IMR-90 (cell line): Measurements from ENCODE around the gene RNF103. TPM values are rescaled to one million over a fixed set of nuclear protein-coding genes. Genes with fewer than 3 reads are reported as not detected.

Experiments
- ATAC-seq: fragments of 200-7000 bp; cut with Tn5 transposase; 2 replicates; pipeline ENCODE4 v1.9.1; 2020; ENCODE audit warnings: low read depth, mild to moderate bottlenecking, moderate library complexity
- BruUV-seq: library from RNA; stranded (reverse); fragments of 400-500 nt; replicated peaks from 2 replicates; lab custom pipeline; 2021; lab: Mats Ljungman, UMichigan
- CTCF ChIA-PET: fragments of 300-600 bp; formaldehyde crosslinking; extraction: SDS; loops from one replicate; lab custom pipeline; 2021; ENCODE audit warnings: antibody characterized with exemption; lab: Yijun Ruan, JAX
- POLR2A ChIA-PET: fragments of 300-600 bp; sonication (Branson Sonifier 250); formaldehyde crosslinking; loops from one replicate; lab custom pipeline; 2022; ENCODE audit warnings: antibody characterized with exemption; ENCODE audit not compliant: unreplicated experiment; lab: Charles Lee
- DNase-seq: peaks from one replicate; pipeline ENCODE4 v3.0.0; 2013
- H2AFZ ChIP-seq: replicated peaks from 2 replicates; pipeline ENCODE3; 2013; ENCODE audit warnings: low read length, mild to moderate bottlenecking; ENCODE audit not compliant: poor library complexity
- H2AK5ac ChIP-seq: 2 replicates; pipeline ENCODE4 v1.6.1; 2013; ENCODE audit warnings: low read depth, low read length, inconsistent platforms
- H2AK9ac ChIP-seq: replicated peaks from 2 replicates; pipeline ENCODE3; 2013; ENCODE audit warnings: mild to moderate bottlenecking, low read depth, low read length, moderate library complexity; ENCODE audit not compliant: poor library complexity
- H2BK120ac ChIP-seq: 2 replicates; pipeline ENCODE4 v1.6.1; 2013; ENCODE audit warnings: low read depth, low read length, inconsistent platforms
- H2BK15ac ChIP-seq: 3 replicates; pipeline ENCODE4 v1.6.1; 2013; ENCODE audit warnings: low read depth, low read length, inconsistent platforms
- H2BK20ac ChIP-seq: 2 replicates; pipeline ENCODE4 v1.6.1; 2013; ENCODE audit warnings: low read depth, mild to moderate bottlenecking, inconsistent platforms, low read length, moderate library complexity
- H2BK5ac ChIP-seq: 2 replicates; pipeline ENCODE4 v1.6.1; 2013; ENCODE audit warnings: mild to moderate bottlenecking, low read depth, low read length, inconsistent platforms; ENCODE audit not compliant: poor library complexity, severe bottlenecking
- H3K14ac ChIP-seq: replicated peaks from 2 replicates; pipeline ENCODE4 v1.6.1; 2013; ENCODE audit warnings: low read depth, low read length, inconsistent platforms
- H3K18ac ChIP-seq: 2 replicates; pipeline ENCODE4 v1.6.1; 2013; ENCODE audit warnings: low read depth, low read length, control low read depth
- H3K23ac ChIP-seq: 2 replicates; pipeline ENCODE4 v1.6.1; 2013; ENCODE audit warnings: low read depth, low read length, inconsistent platforms
- H3K27ac ChIP-seq: 2 replicates; pipeline ENCODE4 v1.5.1; 2013; ENCODE audit warnings: mild to moderate bottlenecking, control low read depth, low read length; ENCODE audit not compliant: insufficient read depth
- H3K27me3 ChIP-seq: 2 replicates; pipeline ENCODE4 v1.6.1; 2013; ENCODE audit warnings: low read length; ENCODE audit not compliant: control insufficient read depth, insufficient read depth
- H3K36me3 ChIP-seq: 2 replicates; pipeline ENCODE4 v1.6.1; 2013; ENCODE audit warnings: low read length, mixed read lengths; ENCODE audit not compliant: control insufficient read depth, insufficient read depth
- H3K4ac ChIP-seq: 2 replicates; pipeline ENCODE4 v1.6.1; 2013; ENCODE audit warnings: low read depth, low read length, inconsistent platforms
- H3K4me1 ChIP-seq: 2 replicates; pipeline ENCODE4 v1.6.1; 2013; ENCODE audit warnings: low read length, mixed read lengths; ENCODE audit not compliant: control insufficient read depth, insufficient read depth
- H3K4me2 ChIP-seq: 2 replicates; pipeline ENCODE4 v1.6.1; 2013; ENCODE audit warnings: low read depth, mild to moderate bottlenecking, control low read depth, low read length, moderate library complexity
- H3K4me3 ChIP-seq: 2 replicates; pipeline ENCODE4 v1.5.1; 2013; ENCODE audit warnings: low read depth, mild to moderate bottlenecking, control low read depth, low read length, moderate library complexity; ENCODE audit not compliant: insufficient read depth
- H3K56ac ChIP-seq: 2 replicates; pipeline ENCODE4 v1.6.1; 2013; ENCODE audit warnings: low read length, inconsistent platforms; ENCODE audit not compliant: insufficient read depth; ENCODE audit errors: extremely low read depth
- H3K79me1 ChIP-seq, 2 experiments: 2 replicates each; pipeline ENCODE4 v1.6.1; 2013; ENCODE audit warnings: low read length in 2 of 2, inconsistent platforms in 1 of 2, low read depth in 1 of 2
- H3K9ac ChIP-seq: 2 replicates; pipeline ENCODE4 v1.6.1; 2013; ENCODE audit warnings: low read depth, low read length, control low read depth
- H3K9me1 ChIP-seq: 2 replicates; pipeline ENCODE4 v1.6.1; 2013; ENCODE audit warnings: low read length, inconsistent platforms; ENCODE audit not compliant: insufficient read depth
- H3K9me3 ChIP-seq: 2 replicates; pipeline ENCODE4 v1.6.1; 2013; ENCODE audit warnings: low read length; ENCODE audit not compliant: control insufficient read depth, insufficient read depth
- H4K20me1 ChIP-seq: 2 replicates; pipeline ENCODE4 v1.6.1; 2013; ENCODE audit warnings: low read length, inconsistent platforms; ENCODE audit not compliant: insufficient read depth
- H4K5ac ChIP-seq: 2 replicates; pipeline ENCODE4 v1.6.1; 2013; ENCODE audit warnings: mild to moderate bottlenecking, low read depth, low read length, control low read depth
- H4K8ac ChIP-seq, 2 experiments: 2 replicates each; pipeline ENCODE4 v1.6.1; 2013; ENCODE audit warnings: low read depth in 2 of 2, low read length in 2 of 2, control low read depth in 1 of 2, inconsistent platforms in 1 of 2
- H4K91ac ChIP-seq: 2 replicates; pipeline ENCODE4 v1.6.1; 2013; ENCODE audit warnings: low read depth, low read length, inconsistent platforms; ENCODE audit not compliant: insufficient read depth
- BHLHE40 ChIP-seq: fragments of 150-350 bp; IDR thresholded peaks from 2 replicates; pipeline ENCODE4 v1.6.1; 2016; ENCODE audit warnings: mild to moderate bottlenecking, low read depth, low read length
- CHD1 ChIP-seq: IDR thresholded peaks from 2 replicates; pipeline ENCODE4 v1.6.1; 2012; ENCODE audit warnings: low read depth, low read length, improper control_type of control experiment
- CTCF ChIP-seq: conservative IDR thresholded peaks from 2 replicates; pipeline ENCODE4 v1.5.1; 2012; ENCODE audit warnings: mild to moderate bottlenecking, low read depth, low read length, improper control_type of control experiment
- MAFK ChIP-seq: IDR thresholded peaks from 2 replicates; pipeline ENCODE4 v1.6.1; 2012; ENCODE audit warnings: low read depth, low read length, improper control_type of control experiment
- MXI1 ChIP-seq: IDR thresholded peaks from 2 replicates; pipeline ENCODE4 v1.6.1; 2012; ENCODE audit warnings: low read depth, mild to moderate bottlenecking, low read length, moderate library complexity, borderline replicate concordance
- NFE2L2 ChIP-seq: fragments of 150-350 bp; IDR thresholded peaks from 2 replicates; pipeline ENCODE4 v1.6.1; 2016; ENCODE audit warnings: low read depth, mild to moderate bottlenecking, low read length
- POLR2A ChIP-seq: IDR thresholded peaks from 2 replicates; pipeline ENCODE4 v1.6.1; 2012; ENCODE audit warnings: mild to moderate bottlenecking, low read depth, low read length
- RAD21 ChIP-seq: IDR thresholded peaks from 2 replicates; pipeline ENCODE4 v1.6.1; 2012; ENCODE audit warnings: low read length, improper control_type of control experiment
- RCOR1 ChIP-seq: IDR thresholded peaks from 2 replicates; pipeline ENCODE4 v1.6.1; 2012; ENCODE audit warnings: mild to moderate bottlenecking, low read length, improper control_type of control experiment; ENCODE audit not compliant: insufficient replicate concordance
- WGBS, 2 experiments: methylation state at CpG; one replicate each; pipeline versions ENCODE4 v1.1.5 to v1.1.7; 2013; ENCODE audit warnings: missing lambda C conversion rate in 2 of 2; ENCODE audit not compliant: insufficient read length in 1 of 2; ENCODE audit errors: extremely low coverage in 2 of 2; 5-methylcytosine and 5-hydroxymethylcytosine counted together
- dilution Hi-C: fragments of 300-500 bp; cut with HindIII; formaldehyde crosslinking; loops from one replicate; pipeline ENCODE4 v1.14.3; 2018; ENCODE audit warnings: low sequenced_read_pairs; ENCODE audit not compliant: unreplicated experiment
- in situ Hi-C: fragments of 300-500 bp; cut with MboI; formaldehyde crosslinking; loops from 3 replicates; pipeline ENCODE4 v1.14.3; 2019; ENCODE audit warnings: low sequenced_read_pairs, inconsistent platforms, mixed read lengths
- intact Hi-C: fragments of 100-400 bp; cut with micrococcal nuclease; formaldehyde crosslinking; loops from 2 replicates; pipeline ENCODE4 v1.10.0; 2022
- polyA plus RNA-seq, 3 experiments: library from polyadenylated mRNA; depleted of rRNA; stranded (reverse); fragments of >200 nt; gene quantifications; 2 replicates each; pipeline ENCODE4 v1.2.3, GENCODE V29; 2012; ENCODE audit warnings: low replicate concordance in 1 of 3
- total RNA-seq: library from RNA; depleted of rRNA; stranded (reverse); fragments of >200 nt; gene quantifications from 2 replicates; pipeline ENCODE4 v1.2.3, GENCODE V29; 2012

Gene RNF103
- total and polyA plus RNA-seq, 2 of the 4 experiments (the other 2 are of a cell fraction), result 5.6 to 7.2 TPM

GRCh38 chr2:86645752-86646151, 22.1 kb upstream of the RNF103 start:
- BruUV-seq, result no TSS peak
- no peaks in the 10 kb centered on the region; the same call in 1 of the 2 replicates for H3K27me3 ChIP-seq
- intact Hi-C loops, result no loop called here
- H3K18ac ChIP-seq, result no peak overlapping the region
- no peak overlapping the region for H3K9ac ChIP-seq
- CTCF ChIA-PET, result no interaction called here
- H3K9me3 ChIP-seq, result no peaks in the 10 kb centered on the region
- H3K4me1 ChIP-seq, result no peaks in the 10 kb centered on the region
- WGBS, 2 experiments, result 40% methylated on average over 1 of the region's 4 CpGs; no CpG with 5 or more reads in 1 of the 2 experiments
- no peak overlapping the region for H4K8ac ChIP-seq
- dilution Hi-C loops, result no loop called here
- H2AK5ac ChIP-seq, result no peak overlapping the region
- no peaks in the 10 kb centered on the region for H4K20me1 ChIP-seq
- no peak overlapping the region for H4K91ac ChIP-seq
- H2BK15ac ChIP-seq, result no peak overlapping the region
- H3K14ac ChIP-seq, result no peak overlapping the region
- no peak overlapping the region for H2BK5ac ChIP-seq
- H3K56ac ChIP-seq, result no peak overlapping the region
- H2BK20ac ChIP-seq, result no peak overlapping the region
- no peak overlapping the region for H2AFZ ChIP-seq
- H3K36me3 ChIP-seq, result no peaks in the 10 kb centered on the region
- POLR2A ChIA-PET, result interaction anchor here (0.5 kb wide), 1 partner anchor 17 kb away, joined by 3 read pairs; no protein-coding TSS in a partner anchor
- no peak overlapping the region for H3K4me2 ChIP-seq
- H4K5ac ChIP-seq, result no peak overlapping the region
- in situ Hi-C loops, result no loop called here
- no peaks in the 10 kb centered on the region for H3K9me1 ChIP-seq
- no peak for DNase-seq
- H3K23ac ChIP-seq, result no peak overlapping the region
- no peak overlapping the region for H3K4me3 ChIP-seq
- H2BK120ac ChIP-seq, result no peak overlapping the region
- no peak for TF ChIP-seq RCOR1
- no peak for TF ChIP-seq CHD1
- TF ChIP-seq MAFK, result no peak
- no peak for TF ChIP-seq MXI1
- no peak for TF ChIP-seq CTCF
- no peak for TF ChIP-seq NFE2L2
- TF ChIP-seq POLR2A, result no peak
- TF ChIP-seq RAD21, result no peak
- TF ChIP-seq BHLHE40, result no peak
- no peak overlapping the region for H3K4ac ChIP-seq
- no peaks in the 10 kb centered on the region for H3K79me1 ChIP-seq
- H2AK9ac ChIP-seq, result no peak overlapping the region
- no peak overlapping the region for H3K27ac ChIP-seq
- no peak for ATAC-seq
